ENCODE measurements around the gene STPG2. TPM values are rescaled to one million over a fixed set of nuclear protein-coding genes. Genes with fewer than 3 reads are reported as not detected.

The STPG2 gene
- total and polyA plus RNA-seq, 7 donors: 0.06 to 0.71 (median 0.33) TPM; not detected in 4

DNA sequence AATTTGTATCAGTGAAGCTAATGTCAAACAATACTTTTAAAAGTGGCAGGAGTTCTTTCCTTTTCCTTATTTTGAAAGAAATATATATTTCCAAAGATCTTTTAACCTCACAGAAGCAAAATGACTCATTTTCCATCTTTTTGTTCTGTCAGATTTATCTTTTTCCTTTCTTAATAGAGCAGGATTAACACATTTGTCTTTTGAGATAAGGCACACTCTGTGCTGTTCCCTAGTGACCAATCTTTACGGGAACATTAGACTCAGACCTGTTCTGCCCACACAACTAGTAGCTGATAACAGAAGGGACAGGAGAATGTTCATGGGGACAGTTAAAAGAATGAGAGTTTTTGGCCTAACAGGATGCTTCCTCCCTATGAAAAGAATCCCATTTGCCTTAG is 381.2 kb downstream of the STPG2 start:
- DNase-seq: no peak
- no peak for TF ChIP-seq POLR2A (IDR thresholded peaks at IDR 0.05)
- TF ChIP-seq, protein P1, sequence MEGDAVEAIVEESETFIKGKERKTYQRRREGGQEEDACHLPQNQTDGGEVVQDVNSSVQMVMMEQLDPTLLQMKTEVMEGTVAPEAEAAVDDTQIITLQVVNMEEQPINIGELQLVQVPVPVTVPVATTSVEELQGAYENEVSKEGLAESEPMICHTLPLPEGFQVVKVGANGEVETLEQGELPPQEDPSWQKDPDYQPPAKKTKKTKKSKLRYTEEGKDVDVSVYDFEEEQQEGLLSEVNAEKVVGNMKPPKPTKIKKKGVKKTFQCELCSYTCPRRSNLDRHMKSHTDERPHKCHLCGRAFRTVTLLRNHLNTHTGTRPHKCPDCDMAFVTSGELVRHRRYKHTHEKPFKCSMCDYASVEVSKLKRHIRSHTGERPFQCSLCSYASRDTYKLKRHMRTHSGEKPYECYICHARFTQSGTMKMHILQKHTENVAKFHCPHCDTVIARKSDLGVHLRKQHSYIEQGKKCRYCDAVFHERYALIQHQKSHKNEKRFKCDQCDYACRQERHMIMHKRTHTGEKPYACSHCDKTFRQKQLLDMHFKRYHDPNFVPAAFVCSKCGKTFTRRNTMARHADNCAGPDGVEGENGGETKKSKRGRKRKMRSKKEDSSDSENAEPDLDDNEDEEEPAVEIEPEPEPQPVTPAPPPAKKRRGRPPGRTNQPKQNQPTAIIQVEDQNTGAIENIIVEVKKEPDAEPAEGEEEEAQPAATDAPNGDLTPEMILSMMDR (IDR thresholded peaks at IDR 0.05): no peak
- no peak for TF ChIP-seq POLR2AphosphoS5 (IDR thresholded peaks at IDR 0.05)
- TF ChIP-seq EP300 (IDR thresholded peaks at IDR 0.05): no peak
- no peaks in the 10 kb centered on the region for H3K27me3 ChIP-seq
- no peak overlapping the region for H3K4me3 ChIP-seq
- WGBS, 2 donors: 71 to 88% methylated on average over 1 of the region's 1 CpG
- no peaks in the 10 kb centered on the region for H3K4me1 ChIP-seq
- no peaks in the 10 kb centered on the region for H3K36me3 ChIP-seq
- intact Hi-C loops (cut with DNase I): no loop called here
- no peaks in the 10 kb centered on the region for H3K9me3 ChIP-seq
- H3K27ac ChIP-seq: no peak overlapping the region

DNA sequence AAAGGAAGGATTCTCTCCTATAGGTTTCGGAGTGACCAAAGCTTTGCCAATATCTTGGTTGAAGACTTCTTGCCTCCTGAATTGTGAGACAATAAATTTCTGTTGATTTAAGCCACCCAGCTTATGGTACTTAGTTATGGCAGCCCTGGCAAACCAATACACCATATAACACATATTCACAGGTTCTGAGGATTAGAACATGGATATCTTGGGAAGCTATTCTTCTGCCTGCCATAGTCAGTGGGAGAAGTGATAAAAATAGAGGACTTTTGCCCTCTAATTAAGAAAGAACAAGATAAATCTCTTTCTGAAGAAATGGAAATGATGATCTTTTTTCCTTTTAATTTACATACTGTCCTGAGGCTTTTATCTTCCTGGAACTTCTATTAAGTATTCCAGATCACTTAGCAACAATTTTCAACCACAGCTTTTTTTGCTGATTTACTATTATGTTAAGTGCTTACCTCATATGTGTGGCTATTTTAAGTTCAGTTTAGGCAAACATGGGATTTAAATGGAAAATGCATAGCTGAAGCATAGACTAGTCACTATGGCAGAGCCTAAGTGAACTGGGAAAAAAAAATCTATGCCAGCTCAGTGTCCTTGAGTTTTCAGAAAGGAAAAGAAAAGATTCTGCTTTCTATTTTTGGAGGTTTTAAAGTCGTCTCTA is 381.7 kb downstream of the STPG2 start:
- Histone ChIP-seq H3K27ac (no peak overlapping the region), H3K4me1 (no peaks in the 10 kb centered on the region), H3K27me3 (no peaks in the 10 kb centered on the region), H3K9me3 (no peaks in the 10 kb centered on the region), H3K4me3 (no peak overlapping the region), H3K36me3 (no peaks in the 10 kb centered on the region)
- DNase-seq: no peak
- TF ChIP-seq POLR2AphosphoS5 (IDR thresholded peaks at IDR 0.05) (no peak), POLR2A (IDR thresholded peaks at IDR 0.05) (no peak), EP300 (IDR thresholded peaks at IDR 0.05) (no peak)
- TF ChIP-seq, protein P1 (IDR thresholded peaks at IDR 0.05): no peak
- WGBS, 2 donors: 76 to 79% methylated on average over 2 of the region's 2 CpGs
- intact Hi-C loops (cut with DNase I): no loop called here

DNA sequence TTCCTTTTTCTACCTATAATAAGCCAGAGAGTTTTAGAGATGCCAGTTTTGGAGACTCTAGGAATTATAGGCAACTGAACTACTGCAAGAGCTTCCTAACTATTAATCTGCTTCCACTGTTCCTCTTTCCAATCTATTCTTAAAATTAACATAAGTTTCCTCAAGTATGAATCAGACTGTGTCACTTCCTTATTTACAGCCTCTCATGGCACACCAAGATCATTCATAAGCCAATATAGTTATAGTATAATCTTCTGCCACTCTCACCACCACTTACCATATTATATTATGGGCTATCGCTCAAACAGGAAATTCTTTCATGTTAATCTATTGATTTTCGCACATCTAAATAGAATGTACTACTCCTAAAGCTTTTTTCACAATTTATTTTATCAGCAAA is 383.5 kb downstream of the STPG2 start:
- no peaks in the 10 kb centered on the region for H3K4me1 ChIP-seq
- DNase-seq: no peak
- H3K27me3 ChIP-seq: no peaks in the 10 kb centered on the region
- no peak overlapping the region for H3K4me3 ChIP-seq
- intact Hi-C loops (cut with DNase I): no loop called here
- no peak overlapping the region for H3K27ac ChIP-seq
- TF ChIP-seq, protein P1 (IDR thresholded peaks at IDR 0.05): no peak
- TF ChIP-seq POLR2A (IDR thresholded peaks at IDR 0.05): no peak
- no peak for TF ChIP-seq EP300 (IDR thresholded peaks at IDR 0.05)
- TF ChIP-seq POLR2AphosphoS5 (IDR thresholded peaks at IDR 0.05): no peak
- WGBS, 2 donors: 82 to 90% methylated on average over 2 of the region's 2 CpGs
- no peaks in the 10 kb centered on the region for H3K9me3 ChIP-seq
- no peaks in the 10 kb centered on the region for H3K36me3 ChIP-seq

DNA sequence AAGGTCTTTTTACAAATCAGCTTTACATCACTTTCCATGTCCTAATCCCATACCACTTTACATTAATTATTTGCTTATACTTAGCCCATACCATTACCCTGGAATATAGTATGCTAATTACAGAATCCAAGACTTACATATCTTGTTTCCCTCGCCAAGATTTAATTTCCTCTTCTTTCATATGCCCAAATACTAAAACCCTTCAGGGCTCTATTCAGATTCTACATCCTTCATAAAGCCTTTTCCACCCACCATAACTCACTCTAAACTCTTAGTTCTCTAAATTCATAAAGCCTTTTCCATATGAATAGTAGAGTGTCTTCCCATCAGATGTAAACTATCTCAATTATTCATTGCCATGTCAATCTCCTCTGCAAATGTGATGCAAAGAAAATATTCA is 390.7 kb downstream of the STPG2 start:
- Histone ChIP-seq H3K36me3 (no peaks in the 10 kb centered on the region), H3K4me3 (no peak overlapping the region), H3K27ac (no peak overlapping the region), H3K27me3 (no peaks in the 10 kb centered on the region), H3K4me1 (no peaks in the 10 kb centered on the region), H3K9me3 (no peaks in the 10 kb centered on the region)
- 74 to 81% methylated on average over 1 of the region's 1 CpG for WGBS, 2 donors
- TF ChIP-seq POLR2AphosphoS5 (IDR thresholded peaks at IDR 0.05) (no peak), POLR2A (IDR thresholded peaks at IDR 0.05) (no peak), EP300 (IDR thresholded peaks at IDR 0.05) (no peak)
- TF ChIP-seq, protein P1 (IDR thresholded peaks at IDR 0.05): no peak
- no peak for DNase-seq
- intact Hi-C loops (cut with DNase I): no loop called here

DNA sequence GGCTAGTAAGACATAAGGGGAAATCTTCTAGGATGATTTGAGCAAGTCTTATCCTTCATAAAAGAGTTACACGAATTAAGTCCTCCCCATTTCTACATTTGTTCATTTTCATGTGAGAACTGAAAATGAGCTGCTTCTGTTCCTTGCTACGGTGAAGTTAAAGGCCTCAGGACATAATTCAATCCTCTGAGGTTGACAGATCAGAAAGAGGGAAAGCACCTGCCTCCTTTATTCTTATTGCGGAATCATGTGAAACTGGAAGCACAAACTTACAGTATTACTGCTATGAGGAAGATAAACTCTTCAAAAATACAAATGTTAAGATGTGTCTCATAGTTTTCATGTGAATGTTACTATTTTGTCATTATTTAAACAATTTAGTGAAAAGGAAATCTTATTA is 395.3 kb downstream of the STPG2 start:
- 76 to 80% methylated on average over 3 of the region's 3 CpGs for WGBS, 2 donors
- no peaks in the 10 kb centered on the region for H3K4me1 ChIP-seq
- H3K27me3 ChIP-seq: no peaks in the 10 kb centered on the region
- no peak overlapping the region for H3K4me3 ChIP-seq
- no peak for DNase-seq
- intact Hi-C loops (cut with DNase I): no loop called here
- TF ChIP-seq, protein P1 (IDR thresholded peaks at IDR 0.05): no peak
- TF ChIP-seq EP300 (IDR thresholded peaks at IDR 0.05): no peak
- no peak for TF ChIP-seq POLR2A (IDR thresholded peaks at IDR 0.05)
- TF ChIP-seq POLR2AphosphoS5 (IDR thresholded peaks at IDR 0.05): no peak
- H3K36me3 ChIP-seq: no peaks in the 10 kb centered on the region
- no peaks in the 10 kb centered on the region for H3K9me3 ChIP-seq
- H3K27ac ChIP-seq: no peak overlapping the region
